LNCaP clone FGC (cell line): ENCODE results near the gene MIS18A.

Experiments
- DNase-seq: peaks from one replicate; pipeline ENCODE4 v3.0.0-alpha.2; 2011; ENCODE audit warnings: low read depth
- H3K4me3 ChIP-seq: 2 replicates; pipeline ENCODE4 v1.5.1; 2011; ENCODE audit warnings: mild to moderate bottlenecking, low read depth, low read length, control low read depth
- TF ChIP-seq, protein P1 (sequence below): IDR thresholded peaks from 2 replicates; pipeline ENCODE4 v1.5.1; 2012; ENCODE audit warnings: mild to moderate bottlenecking; ENCODE audit not compliant: control insufficient read depth, insufficient read depth; ENCODE audit errors: extremely low read depth

The MIS18A gene

DNA sequence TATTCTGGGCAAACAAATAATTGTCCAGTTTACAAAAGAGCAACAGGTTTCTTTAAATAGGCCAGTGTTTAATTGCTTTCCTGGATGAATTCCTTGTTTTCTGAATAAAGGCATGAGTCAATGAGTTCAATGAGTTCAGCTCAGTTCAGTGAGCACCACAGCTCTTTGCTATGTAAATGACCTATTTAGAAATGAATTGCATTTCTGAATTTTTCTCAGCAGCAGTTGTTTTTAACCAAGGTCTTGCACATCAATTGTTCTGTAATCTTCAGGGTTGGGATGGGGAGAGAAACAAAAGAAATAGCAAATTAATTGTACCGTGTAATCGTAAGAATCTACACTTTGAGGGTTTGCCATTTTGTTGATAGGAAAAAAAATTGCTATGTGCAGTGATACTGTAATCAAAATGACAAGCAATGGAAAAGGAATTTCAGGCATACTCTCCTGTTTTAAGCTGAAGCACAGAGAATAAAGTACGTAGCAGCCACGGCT lies 45.7 kb downstream of the MIS18A start:
- TF ChIP-seq, protein P1, sequence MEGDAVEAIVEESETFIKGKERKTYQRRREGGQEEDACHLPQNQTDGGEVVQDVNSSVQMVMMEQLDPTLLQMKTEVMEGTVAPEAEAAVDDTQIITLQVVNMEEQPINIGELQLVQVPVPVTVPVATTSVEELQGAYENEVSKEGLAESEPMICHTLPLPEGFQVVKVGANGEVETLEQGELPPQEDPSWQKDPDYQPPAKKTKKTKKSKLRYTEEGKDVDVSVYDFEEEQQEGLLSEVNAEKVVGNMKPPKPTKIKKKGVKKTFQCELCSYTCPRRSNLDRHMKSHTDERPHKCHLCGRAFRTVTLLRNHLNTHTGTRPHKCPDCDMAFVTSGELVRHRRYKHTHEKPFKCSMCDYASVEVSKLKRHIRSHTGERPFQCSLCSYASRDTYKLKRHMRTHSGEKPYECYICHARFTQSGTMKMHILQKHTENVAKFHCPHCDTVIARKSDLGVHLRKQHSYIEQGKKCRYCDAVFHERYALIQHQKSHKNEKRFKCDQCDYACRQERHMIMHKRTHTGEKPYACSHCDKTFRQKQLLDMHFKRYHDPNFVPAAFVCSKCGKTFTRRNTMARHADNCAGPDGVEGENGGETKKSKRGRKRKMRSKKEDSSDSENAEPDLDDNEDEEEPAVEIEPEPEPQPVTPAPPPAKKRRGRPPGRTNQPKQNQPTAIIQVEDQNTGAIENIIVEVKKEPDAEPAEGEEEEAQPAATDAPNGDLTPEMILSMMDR, result no peak
- no peak overlapping the region for H3K4me3 ChIP-seq
- no peak for DNase-seq

DNA sequence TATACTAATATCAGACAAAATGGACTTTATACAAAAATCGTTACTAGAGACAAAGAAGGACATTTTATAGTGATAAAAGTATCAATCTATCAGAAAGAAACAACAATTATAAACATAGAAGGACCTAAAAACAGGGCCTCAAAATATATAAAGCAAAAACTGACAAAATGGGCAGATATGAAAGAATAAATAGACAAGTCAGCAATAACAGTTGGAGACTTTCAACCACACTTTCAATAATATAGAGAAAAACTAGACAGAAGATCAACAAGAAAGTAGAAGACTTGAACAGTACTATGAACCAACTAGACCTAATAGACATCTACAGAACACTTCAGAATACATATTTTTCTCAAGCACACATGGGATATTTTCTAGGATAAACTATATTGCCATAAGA lies 52.4 kb downstream of the MIS18A start:
- no peak overlapping the region for H3K4me3 ChIP-seq
- no peak for DNase-seq
- TF ChIP-seq, protein P1, result no peak
